HG03196 (cell line): Measurements from ENCODE around the gene CALN1.
"Not testable (repeated sequence)": the region's sequence is repeated elsewhere in the genome, so short reads cannot be mapped to it uniquely, and the experiment has no call there.

Source experiments
- ATAC-seq: cut with Tn5 transposase; IDR thresholded peaks from one replicate; pipeline ENCODE4 v1.9.1; 2021; ENCODE audit not compliant: unreplicated experiment

Gene CALN1

GRCh38 chr7:72412121-72412618, at the start of gene CALN1:
CALN1 (minus strand) TSS chr7:72412338.
- ATAC-seq, result not testable (repeated sequence)

DNA sequence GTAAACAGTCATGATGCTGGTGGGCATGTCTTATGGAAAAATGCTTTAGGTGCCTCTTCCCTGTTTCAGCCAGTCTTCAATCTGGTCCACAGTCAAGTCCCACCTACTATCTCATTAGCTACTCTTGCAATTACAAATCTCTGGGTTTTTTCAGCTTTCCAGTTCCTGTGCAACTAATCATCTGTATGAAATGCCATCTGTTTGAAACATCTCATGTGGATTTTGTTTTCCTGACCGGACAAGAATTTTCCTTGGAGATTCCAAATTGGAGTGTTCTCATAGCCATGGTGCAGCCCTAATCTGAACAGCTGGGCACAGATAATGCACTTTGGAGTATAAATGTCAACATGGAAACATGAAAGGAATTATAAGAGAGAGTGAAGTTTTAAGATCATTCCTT, 41.3 kb upstream of the CALN1 start:
- no peak for ATAC-seq

- no peak for ATAC-seq
Observed at GRCh38 chr7:72447465-72448204, 35.5 kb upstream of the CALN1 start.

DNA sequence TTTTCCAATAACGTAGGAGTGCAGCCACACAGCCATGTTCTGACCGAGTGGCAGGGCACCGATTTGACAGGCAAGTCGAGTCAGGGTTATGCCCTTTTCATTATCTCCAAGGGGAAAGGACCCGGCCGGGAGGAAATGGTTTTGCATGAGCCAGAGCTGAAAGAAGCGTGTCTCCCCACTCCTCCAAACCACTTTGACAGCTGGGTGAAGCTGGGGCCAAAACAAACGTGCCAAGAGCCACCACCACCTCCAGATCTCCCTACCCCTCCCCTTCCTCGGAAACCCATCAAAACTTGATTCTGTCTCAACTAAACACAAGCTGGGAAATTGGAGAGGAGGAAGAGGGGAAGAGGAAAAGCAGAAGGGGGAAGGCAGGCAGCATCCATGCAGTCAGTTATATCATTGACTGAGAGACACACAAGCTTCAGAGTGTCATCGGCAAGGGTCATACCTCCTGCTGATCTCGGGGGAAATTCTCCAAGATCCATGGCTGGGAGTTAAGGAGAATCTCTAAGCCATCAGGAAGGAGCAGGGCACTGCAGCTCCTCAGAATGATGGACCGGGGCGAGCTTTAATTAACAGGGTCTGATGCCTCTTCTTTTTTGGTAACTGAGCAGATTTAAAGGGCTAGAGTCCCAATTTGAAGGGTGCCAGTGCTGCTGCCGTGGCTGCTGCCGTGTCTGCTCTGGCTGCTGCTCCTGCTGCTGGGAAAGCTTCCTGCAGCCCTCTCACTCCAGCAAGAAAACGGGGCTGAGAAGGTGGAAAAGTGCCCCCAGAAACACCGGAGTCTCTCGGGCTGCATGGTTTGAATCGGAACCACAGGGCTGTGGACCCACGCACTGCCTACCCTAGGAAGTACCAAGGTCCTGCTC, 34.7 kb upstream of the CALN1 start:
- no peak for ATAC-seq

- ATAC-seq, result no peak
Observed at GRCh38 chr7:72446131-72446530, 34.0 kb upstream of the CALN1 start.

- ATAC-seq, result no peak
Observed at GRCh38 chr7:72445580-72445979, 33.4 kb upstream of the CALN1 start.

DNA sequence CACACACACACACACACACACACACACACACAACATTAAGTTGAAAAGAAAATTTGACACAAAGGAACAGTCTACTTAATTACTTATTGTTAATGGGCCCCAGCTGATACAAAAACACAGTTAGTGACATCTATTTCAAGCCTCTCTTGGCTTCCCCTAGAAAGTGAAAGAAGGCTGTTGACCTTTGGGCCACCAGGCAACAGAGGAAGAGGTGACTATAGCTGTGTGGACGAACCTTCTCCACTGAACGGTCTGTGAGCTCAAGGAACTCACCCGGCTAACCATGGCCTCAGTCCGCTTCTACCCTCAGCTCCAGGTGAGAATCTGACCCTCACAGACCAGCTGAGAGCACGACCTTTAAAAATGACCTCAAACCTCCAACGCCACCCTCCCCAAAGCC, 32.9 kb upstream of the CALN1 start:
- ATAC-seq, result no peak

- ATAC-seq, result no peak
Observed at GRCh38 chr7:72444026-72444776, 32.1 kb upstream of the CALN1 start.

DNA sequence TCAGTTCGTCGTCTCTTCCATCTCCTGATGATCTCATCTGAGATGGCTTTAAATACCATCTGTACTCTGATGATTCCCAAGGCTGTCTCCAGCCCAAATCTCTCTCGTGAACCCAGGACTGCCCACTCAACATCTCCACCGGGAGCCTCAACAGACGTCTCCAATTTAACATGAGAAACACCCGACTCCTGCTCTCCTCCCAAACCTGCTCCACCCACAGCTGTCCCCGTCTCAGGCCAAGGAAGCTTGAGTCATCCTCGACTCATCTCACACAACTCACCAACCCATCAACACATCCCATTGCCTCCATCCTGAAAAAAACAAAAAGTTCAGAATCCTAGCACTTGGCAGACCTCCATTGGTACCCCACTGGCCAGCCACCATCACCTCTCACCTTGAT, 29.7 kb upstream of the CALN1 start:
- no peak for ATAC-seq

DNA sequence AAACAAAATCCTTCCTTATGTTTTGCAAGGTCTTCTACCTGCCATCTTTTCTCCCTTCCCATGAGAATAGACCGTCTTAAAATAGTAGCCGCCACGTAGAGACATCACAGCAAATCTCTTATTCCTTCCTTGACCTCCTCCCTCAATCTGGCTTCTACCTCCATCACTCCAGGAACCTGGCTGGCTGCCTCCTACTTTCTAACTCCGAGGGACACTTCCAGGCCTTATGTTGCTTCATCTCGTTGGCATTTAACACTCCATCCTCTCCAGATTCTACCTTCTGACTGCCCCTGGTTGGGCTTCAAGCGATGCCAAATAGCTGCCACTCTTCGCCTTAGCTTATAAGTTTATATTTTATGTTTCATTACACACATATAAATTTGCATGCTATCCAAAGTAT, 26.4 kb upstream of the CALN1 start:
- no peak for ATAC-seq

DNA sequence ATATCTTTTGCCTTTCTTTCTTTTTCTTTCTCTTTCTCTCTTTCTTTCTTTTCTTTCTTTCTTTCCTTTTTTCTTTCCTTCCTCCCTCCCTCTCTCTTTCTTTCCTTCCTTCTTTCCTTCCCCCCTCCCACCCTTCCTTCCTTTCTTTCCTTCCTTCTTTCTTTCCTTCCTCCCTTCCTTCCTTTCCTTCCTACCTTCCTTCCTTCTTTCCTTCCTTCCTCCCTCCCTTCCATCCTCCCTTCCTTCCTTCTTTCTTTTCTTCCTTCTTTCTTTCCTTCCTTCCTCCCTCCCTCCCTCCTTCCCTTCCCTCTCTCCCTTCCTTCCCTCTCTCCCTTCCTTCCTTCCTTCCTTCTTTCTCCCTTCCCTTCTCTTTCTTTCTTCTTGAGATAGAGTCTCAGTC, 25.5 kb upstream of the CALN1 start:
- ATAC-seq, result no peak

DNA sequence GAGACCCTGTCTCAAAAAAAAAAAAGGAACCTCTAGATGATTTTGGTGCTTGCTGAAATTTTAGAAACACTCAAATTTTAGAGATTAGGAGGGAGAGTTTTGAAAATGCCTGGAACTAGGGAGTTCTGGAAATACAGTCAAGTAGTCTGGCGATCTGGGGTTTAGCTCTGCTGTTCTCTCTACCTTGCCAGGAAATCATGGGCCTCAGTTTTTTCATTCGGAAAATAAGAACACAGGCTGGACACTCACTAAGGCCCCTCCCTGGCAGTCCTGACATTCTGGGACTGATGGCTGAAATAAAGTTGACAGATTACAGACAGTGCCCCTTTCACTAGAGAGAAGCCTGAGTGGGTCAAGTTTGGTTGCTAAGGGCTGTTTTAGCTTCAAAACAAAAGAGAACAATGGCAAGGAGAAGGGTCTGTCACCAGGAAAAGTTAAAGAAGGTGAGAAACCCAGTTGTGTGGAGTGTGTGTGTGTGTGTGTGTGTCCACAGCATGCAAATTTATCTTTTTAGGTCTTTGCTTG, 25.0 kb upstream of the CALN1 start:
- ATAC-seq, result no peak

DNA sequence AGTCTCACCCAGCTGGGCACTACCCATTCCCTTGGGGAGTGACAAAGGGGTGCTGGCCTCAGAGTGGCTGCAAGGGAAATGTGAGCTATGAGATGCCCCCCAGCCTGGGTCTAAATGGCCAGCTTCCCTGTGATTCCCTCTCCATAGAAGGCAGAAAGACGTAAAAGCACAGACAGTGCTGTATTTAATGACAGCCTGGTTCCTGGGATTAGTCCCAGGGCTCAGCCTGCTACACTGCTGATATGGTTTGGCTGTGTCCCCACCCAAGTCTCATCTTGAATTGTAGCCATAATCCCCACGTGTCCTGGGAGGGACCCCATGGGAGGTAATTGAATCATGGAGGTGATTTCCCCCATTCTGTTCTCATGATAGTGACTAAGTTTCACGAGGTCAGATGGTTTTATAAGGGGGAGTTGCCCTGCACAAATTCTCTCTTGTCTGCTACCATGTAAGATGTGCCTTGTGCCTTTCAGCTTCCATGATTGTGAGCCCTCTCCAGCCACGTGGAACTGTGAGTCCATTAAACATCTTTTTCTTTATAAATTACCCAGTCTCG, 23.9 kb upstream of the CALN1 start:
- no peak for ATAC-seq

DNA sequence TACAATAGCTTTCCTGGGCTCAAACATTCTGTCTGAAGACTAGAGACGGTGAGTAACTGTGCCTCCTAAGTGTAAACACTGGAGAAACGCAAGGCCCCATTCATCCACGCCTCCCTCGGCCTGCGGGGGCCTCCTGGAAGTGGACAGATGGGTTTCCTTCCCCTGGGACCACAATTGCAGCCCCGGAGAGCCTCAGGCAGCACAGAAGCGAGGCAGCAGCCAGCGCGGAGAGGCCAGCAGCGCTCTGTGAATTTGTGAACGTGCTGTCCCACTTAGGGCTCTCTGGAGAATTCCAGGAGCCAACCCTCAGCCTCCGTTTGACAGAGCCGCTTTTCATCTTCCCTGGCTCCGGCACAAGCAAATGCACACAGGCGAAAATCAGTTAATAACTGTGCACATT, 23.2 kb upstream of the CALN1 start:
- no peak for ATAC-seq

GRCh38 chr7:72430531-72430930, 18.4 kb upstream of the CALN1 start:
- ATAC-seq, result no peak

DNA sequence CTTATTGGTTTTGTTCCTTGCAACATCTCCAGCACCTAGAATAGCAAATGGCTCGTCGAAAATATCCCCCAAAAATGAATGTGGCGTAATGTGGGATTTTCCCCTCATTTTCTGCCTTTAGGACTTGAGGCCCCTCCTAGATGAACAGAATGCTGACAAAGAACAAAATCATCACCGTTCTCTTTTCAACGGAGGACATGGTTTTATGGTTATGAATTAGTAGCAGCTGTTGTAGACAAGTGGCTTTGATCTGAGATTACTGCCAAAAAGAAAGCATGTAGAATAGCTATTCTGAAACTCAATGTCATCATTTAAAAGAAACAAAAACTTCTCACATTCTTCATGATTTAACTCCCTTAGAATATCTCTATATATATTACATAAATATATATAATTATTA, 17.2 kb upstream of the CALN1 start:
- no peak for ATAC-seq

GRCh38 chr7:72416846-72417245, 4.7 kb upstream of the CALN1 start:
- ATAC-seq, result no peak

DNA sequence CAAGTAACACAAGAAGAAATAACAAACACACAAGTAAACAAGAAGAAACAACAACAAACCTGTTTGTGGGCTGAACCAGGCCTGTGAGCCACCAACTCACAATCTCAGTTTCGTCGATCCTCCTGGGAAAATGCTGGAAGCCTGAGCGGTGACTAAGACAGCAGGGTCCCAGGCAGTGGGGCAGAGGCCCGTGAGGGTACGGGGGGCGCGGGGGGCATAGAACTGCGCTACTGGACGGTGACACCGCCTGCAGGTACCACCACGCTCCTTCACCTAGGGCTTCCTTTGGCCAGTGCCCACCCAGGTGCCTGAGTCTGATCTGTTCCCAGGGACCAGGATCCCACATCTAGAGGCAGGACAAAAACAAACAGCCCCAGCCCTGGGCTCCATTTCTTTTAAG, 3.4 kb upstream of the CALN1 start:
- ATAC-seq, result no peak

GRCh38 chr7:72413886-72414285, 1.7 kb upstream of the CALN1 start:
- ATAC-seq, result no peak

- no peak for ATAC-seq
Observed at GRCh38 chr7:72413290-72413689, 1.2 kb upstream of the CALN1 start.

DNA sequence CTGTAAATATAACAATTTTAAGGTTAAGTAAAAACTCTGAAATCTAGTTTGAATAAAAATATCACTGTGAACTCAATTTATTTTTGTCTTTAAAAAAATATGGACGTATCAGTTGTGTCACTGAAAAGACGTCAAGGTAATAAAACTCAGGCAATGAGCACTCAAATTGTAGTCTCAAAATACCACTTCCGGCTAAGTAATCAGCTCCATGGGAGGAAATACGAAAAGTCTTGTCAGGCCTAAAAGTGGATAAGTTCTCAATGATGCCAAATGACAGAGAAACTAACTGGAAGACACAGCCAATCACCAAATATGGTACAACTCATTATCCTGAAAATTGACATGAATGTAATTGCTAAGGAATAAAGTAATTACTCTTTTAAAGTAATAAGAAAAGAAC, 719 bp downstream of the CALN1 start:
- ATAC-seq, result no peak
